ENCODE results near the gene VWA5B1. TPM values are rescaled to one million over a fixed set of nuclear protein-coding genes. Genes with fewer than 3 reads are reported as not detected.

VWA5B1 gene
- total and polyA plus RNA-seq, 10 of the 15 experiments (the other 5 are each of a cell fraction or from before 2014, with no cell fraction given), result under 0.01 to 0.05 (median 0.01) TPM; not detected in 7

DNA sequence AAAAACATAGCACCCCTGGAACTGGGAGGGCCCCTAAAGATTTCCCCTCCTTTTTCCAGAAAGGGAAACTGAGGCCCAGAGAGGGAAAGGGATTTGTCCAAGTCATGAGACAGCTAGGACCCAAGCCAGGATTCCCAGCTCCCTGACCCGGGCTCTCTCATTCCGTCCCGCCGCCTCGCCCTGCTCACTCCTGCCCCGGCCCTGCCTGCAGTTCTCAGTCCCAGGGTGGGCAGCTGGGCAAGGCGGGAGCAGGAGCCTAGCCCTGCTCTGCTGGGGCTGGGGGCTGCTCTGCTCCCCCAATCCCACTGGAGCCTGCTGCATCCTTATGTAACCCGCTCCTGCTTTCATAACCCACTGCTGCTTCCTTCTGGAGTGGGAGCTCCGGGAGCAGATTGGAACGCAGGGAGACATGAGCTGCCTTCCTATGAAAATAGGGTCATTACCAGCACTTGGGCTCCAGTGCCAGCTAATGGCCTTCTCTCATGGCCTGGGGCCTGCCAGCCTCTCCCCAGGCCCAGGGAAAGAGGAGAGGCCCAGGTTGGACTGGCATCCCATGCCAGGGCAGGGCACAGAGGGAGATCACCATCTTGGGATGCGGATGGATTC is 110.8 kb downstream of the VWA5B1 start:
- H3K4me3 ChIP-seq, result no peak overlapping the region
- no peaks in the 10 kb centered on the region for H4K20me1 ChIP-seq (ENCODE audit: control insufficient read depth, insufficient read depth)
- intact Hi-C loops (cut with micrococcal nuclease; ENCODE audit: unreplicated experiment), result no loop called here
- no peak for ATAC-seq
- BruUV-seq (replicated peaks), result no TSS peak
- SMC1A ChIA-PET (ENCODE audit: uncharacterized antibody, unreplicated experiment), result no interaction called here
- no peaks in the 10 kb centered on the region for H3K4me1 ChIP-seq (ENCODE audit: control insufficient read depth, insufficient read depth, low read length)
- H2AFZ ChIP-seq (ENCODE audit: control insufficient read depth, low read depth, low read length), result no peak overlapping the region
- in situ Hi-C loops (cut with MboI), result no loop called here
- DNase-seq (ENCODE audit: low read depth, low spot score), result no peak
- RAD21 ChIA-PET (ENCODE audit: unreplicated experiment), result no interaction called here
- CTCF ChIA-PET, result no interaction called here
- no peaks in the 10 kb centered on the region for H3K36me3 ChIP-seq (ENCODE audit: control insufficient read depth in 2 of 2, insufficient read depth in 2 of 2, low read length in 1 of 2)
- no peaks in the 10 kb centered on the region for H3K79me2 ChIP-seq (ENCODE audit: control insufficient read depth, insufficient read depth, low read length)
- 74% methylated on average over 11 of the region's 11 CpGs for WGBS (ENCODE audit: insufficient coverage, insufficient replicate concordance, low lambda C conversion rate, missing lambda C conversion rate)
- no peak overlapping the region for H3K4me2 ChIP-seq (ENCODE audit: control insufficient read depth, insufficient read depth)
- no peaks in the 10 kb centered on the region for H3K9me3 ChIP-seq (replicated peaks; ENCODE audit: control insufficient read depth, insufficient read depth, low read length)
- H3K27ac ChIP-seq (ENCODE audit: control insufficient read depth, insufficient read depth), result no peak overlapping the region
- peaks cover 8 to 13% of the 10 kb centered on the region in 2 experiments for H3K27me3 ChIP-seq (replicated peaks in 1 of 2; ENCODE audit: control insufficient read depth in 2 of 2, insufficient read depth in 2 of 2, low read length in 1 of 2)
- POLR2A ChIA-PET, result no interaction called here
- FAIRE-seq, result no peak
- no peak overlapping the region for H3K9ac ChIP-seq (ENCODE audit: control insufficient read depth, insufficient read depth, low read length)
- TF ChIP-seq SP1 (IDR thresholded peaks at IDR 0.05; ENCODE audit: low read depth, low read length) (no peak), MTA3 (IDR thresholded peaks at IDR 0.05; ENCODE audit: borderline replicate concordance, low read length) (no peak), HCFC1 (IDR thresholded peaks at IDR 0.05; ENCODE audit: low read length) (no peak), IKZF1 (conservative IDR thresholded peaks at IDR 0.05) (no peak), JUNB (IDR thresholded peaks at IDR 0.05) (no peak), TCF7 (IDR thresholded peaks at IDR 0.05; ENCODE audit: borderline replicate concordance) (no peak), DPF2 (IDR thresholded peaks at IDR 0.05) (no peak), MTA2 (IDR thresholded peaks at IDR 0.05; ENCODE audit: low read depth) (no peak), NFYA (IDR thresholded peaks at IDR 0.05; ENCODE audit: borderline replicate concordance, low read depth, low read length) (no peak), ELK1 (IDR thresholded peaks at IDR 0.05; ENCODE audit: low read depth, low read length) (no peak), ZZZ3 (IDR thresholded peaks at IDR 0.05; ENCODE audit: control insufficient read depth, insufficient read length, low read depth) (no peak), MYC (IDR thresholded peaks at IDR 0.05; ENCODE audit: insufficient read depth, insufficient read length, insufficient replicate concordance, low read length, severe bottlenecking) (no peak)
- TF ChIP-seq, protein P1, sequence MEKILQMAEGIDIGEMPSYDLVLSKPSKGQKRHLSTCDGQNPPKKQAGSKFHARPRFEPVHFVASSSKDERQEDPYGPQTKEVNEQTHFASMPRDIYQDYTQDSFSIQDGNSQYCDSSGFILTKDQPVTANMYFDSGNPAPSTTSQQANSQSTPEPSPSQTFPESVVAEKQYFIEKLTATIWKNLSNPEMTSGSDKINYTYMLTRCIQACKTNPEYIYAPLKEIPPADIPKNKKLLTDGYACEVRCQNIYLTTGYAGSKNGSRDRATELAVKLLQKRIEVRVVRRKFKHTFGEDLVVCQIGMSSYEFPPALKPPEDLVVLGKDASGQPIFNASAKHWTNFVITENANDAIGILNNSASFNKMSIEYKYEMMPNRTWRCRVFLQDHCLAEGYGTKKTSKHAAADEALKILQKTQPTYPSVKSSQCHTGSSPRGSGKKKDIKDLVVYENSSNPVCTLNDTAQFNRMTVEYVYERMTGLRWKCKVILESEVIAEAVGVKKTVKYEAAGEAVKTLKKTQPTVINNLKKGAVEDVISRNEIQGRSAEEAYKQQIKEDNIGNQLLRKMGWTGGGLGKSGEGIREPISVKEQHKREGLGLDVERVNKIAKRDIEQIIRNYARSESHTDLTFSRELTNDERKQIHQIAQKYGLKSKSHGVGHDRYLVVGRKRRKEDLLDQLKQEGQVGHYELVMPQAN (conservative IDR thresholded peaks at IDR 0.05), result no peak
- TF ChIP-seq, protein P2, sequence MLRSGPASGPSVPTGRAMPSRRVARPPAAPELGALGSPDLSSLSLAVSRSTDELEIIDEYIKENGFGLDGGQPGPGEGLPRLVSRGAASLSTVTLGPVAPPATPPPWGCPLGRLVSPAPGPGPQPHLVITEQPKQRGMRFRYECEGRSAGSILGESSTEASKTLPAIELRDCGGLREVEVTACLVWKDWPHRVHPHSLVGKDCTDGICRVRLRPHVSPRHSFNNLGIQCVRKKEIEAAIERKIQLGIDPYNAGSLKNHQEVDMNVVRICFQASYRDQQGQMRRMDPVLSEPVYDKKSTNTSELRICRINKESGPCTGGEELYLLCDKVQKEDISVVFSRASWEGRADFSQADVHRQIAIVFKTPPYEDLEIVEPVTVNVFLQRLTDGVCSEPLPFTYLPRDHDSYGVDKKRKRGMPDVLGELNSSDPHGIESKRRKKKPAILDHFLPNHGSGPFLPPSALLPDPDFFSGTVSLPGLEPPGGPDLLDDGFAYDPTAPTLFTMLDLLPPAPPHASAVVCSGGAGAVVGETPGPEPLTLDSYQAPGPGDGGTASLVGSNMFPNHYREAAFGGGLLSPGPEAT (IDR thresholded peaks at IDR 0.05; ENCODE audit: low read depth), result no peak
- TF ChIP-seq, protein P3, sequence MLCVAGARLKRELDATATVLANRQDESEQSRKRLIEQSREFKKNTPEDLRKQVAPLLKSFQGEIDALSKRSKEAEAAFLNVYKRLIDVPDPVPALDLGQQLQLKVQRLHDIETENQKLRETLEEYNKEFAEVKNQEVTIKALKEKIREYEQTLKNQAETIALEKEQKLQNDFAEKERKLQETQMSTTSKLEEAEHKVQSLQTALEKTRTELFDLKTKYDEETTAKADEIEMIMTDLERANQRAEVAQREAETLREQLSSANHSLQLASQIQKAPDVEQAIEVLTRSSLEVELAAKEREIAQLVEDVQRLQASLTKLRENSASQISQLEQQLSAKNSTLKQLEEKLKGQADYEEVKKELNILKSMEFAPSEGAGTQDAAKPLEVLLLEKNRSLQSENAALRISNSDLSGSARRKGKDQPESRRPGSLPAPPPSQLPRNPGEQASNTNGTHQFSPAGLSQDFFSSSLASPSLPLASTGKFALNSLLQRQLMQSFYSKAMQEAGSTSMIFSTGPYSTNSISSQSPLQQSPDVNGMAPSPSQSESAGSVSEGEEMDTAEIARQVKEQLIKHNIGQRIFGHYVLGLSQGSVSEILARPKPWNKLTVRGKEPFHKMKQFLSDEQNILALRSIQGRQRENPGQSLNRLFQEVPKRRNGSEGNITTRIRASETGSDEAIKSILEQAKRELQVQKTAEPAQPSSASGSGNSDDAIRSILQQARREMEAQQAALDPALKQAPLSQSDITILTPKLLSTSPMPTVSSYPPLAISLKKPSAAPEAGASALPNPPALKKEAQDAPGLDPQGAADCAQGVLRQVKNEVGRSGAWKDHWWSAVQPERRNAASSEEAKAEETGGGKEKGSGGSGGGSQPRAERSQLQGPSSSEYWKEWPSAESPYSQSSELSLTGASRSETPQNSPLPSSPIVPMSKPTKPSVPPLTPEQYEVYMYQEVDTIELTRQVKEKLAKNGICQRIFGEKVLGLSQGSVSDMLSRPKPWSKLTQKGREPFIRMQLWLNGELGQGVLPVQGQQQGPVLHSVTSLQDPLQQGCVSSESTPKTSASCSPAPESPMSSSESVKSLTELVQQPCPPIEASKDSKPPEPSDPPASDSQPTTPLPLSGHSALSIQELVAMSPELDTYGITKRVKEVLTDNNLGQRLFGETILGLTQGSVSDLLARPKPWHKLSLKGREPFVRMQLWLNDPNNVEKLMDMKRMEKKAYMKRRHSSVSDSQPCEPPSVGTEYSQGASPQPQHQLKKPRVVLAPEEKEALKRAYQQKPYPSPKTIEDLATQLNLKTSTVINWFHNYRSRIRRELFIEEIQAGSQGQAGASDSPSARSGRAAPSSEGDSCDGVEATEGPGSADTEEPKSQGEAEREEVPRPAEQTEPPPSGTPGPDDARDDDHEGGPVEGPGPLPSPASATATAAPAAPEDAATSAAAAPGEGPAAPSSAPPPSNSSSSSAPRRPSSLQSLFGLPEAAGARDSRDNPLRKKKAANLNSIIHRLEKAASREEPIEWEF (IDR thresholded peaks at IDR 0.05; ENCODE audit: insufficient replicate concordance, low read depth, low read length), result no peak
